Thoracic aorta (tissue), 2 donors: ENCODE results near the gene HS3ST3A1. TPM values are rescaled to one million over a fixed set of nuclear protein-coding genes. Genes with fewer than 3 reads are reported as not detected.

Experiments
- ATAC-seq: fragments of 150-250 bp; one replicate; pipeline ENCODE4 v1.8.0; 2017; ENCODE audit warnings: low read depth; ENCODE audit not compliant: insufficient number of reproducible peaks, low FRiP score
- DNase-seq: peaks from one replicate; pipeline ENCODE4 v3.0.0-alpha.2; 2020; ENCODE audit warnings: low spot score
- H3K27ac ChIP-seq, 2 donors: fragments of 200-600 bp; sonication (generic); 1 replicate in 1 of 2; 2 replicates in 1 of 2; pipeline ENCODE4 v1.5.1; 2016; ENCODE audit warnings: mild to moderate bottlenecking in 2 of 2, moderate library complexity in 2 of 2
- H3K27me3 ChIP-seq: fragments of 200-600 bp; sonication (generic); replicated peaks from 2 replicates; pipeline ENCODE4 v1.6.0; 2016; ENCODE audit warnings: mild to moderate bottlenecking; ENCODE audit not compliant: insufficient read depth
- H3K36me3 ChIP-seq: fragments of 200-600 bp; sonication (generic); one replicate; pipeline ENCODE4 v1.5.1; 2016
- H3K4me1 ChIP-seq, 2 donors: fragments of 200-600 bp; sonication (generic); 1 replicate in 1 of 2; 2 replicates in 1 of 2; pipeline versions ENCODE4 v1.5.1 to v1.6.0; 2016; ENCODE audit warnings: low read depth in 2 of 2, mild to moderate bottlenecking in 1 of 2; ENCODE audit not compliant: control insufficient read depth in 1 of 2
- H3K4me3 ChIP-seq: fragments of 200-600 bp; sonication (generic); 2 replicates; pipeline ENCODE4 v1.5.1; 2016; ENCODE audit warnings: mild to moderate bottlenecking
- H3K9me3 ChIP-seq: fragments of 200-600 bp; sonication (generic); 2 replicates; pipeline ENCODE4 v1.5.1; 2016
- CTCF ChIP-seq: fragments of 200-600 bp; sonication (generic); IDR thresholded peaks from one replicate; pipeline ENCODE4 v1.5.1; 2019; ENCODE audit warnings: antibody characterized with exemption
- total RNA-seq, 2 donors: library from RNA; depleted of rRNA; stranded (reverse); fragments of >200 nt; gene quantifications; one replicate each; pipeline versions ENCODE4 v1.1.0 to v1.2.3, GENCODE V29; 2016

HS3ST3A1 gene
- total RNA-seq, 2 donors from 2014 or later = 1.5 to 5.4 TPM

- Histone ChIP-seq H3K36me3 (no peaks in the 10 kb centered on the region), H3K27me3 (no peaks in the 10 kb centered on the region), H3K27ac (no peak overlapping the region), H3K4me3 (no peak overlapping the region), H3K4me1 (no peaks in the 10 kb centered on the region), H3K9me3 (no peaks in the 10 kb centered on the region)
- DNase-seq = no peak
- no peak for ATAC-seq
- TF ChIP-seq CTCF = no peak
Measured at GRCh38 chr17:13462146-13462545, 139.6 kb downstream of the HS3ST3A1 start.

- no peak for TF ChIP-seq CTCF
- DNase-seq = no peak
- H3K9me3 ChIP-seq = no peaks in the 10 kb centered on the region
- no peak for ATAC-seq
- no peak overlapping the region for H3K4me3 ChIP-seq
- H3K27me3 ChIP-seq = no peaks in the 10 kb centered on the region
- H3K4me1 ChIP-seq = no peaks in the 10 kb centered on the region
- H3K27ac ChIP-seq = no peak overlapping the region
- H3K36me3 ChIP-seq = no peaks in the 10 kb centered on the region
Measured at GRCh38 chr17:13460261-13461000, 141.3 kb downstream of the HS3ST3A1 start.

- Histone ChIP-seq H3K4me3 (no peak overlapping the region), H3K27ac (no peak overlapping the region), H3K27me3 (no peaks in the 10 kb centered on the region), H3K9me3 (no peaks in the 10 kb centered on the region), H3K36me3 (no peaks in the 10 kb centered on the region), H3K4me1 (no peaks in the 10 kb centered on the region)
- DNase-seq (no peak), ATAC-seq (no peak)
- no peak for TF ChIP-seq CTCF
Measured at GRCh38 chr17:13457783-13458182, 143.9 kb downstream of the HS3ST3A1 start.
